Mucosa of rectum (tissue), 2 donors: ENCODE measurements around the gene SPHK1.

ENCODE experiments used
- H3K27ac ChIP-seq, 2 donors: one replicate each; pipeline ENCODE4 v1.7.0; 2013; ENCODE audit warnings: inconsistent platforms in 2 of 2, low read depth in 2 of 2, low read length in 2 of 2
- H3K27me3 ChIP-seq, 2 donors: one replicate each; pipeline ENCODE4 v1.7.0; 2013; ENCODE audit warnings: low read length in 2 of 2; ENCODE audit not compliant: control insufficient read depth in 2 of 2, insufficient read depth in 2 of 2
- H3K36me3 ChIP-seq, 2 donors: one replicate each; pipeline ENCODE4 v1.7.0; 2013; ENCODE audit warnings: low read length in 2 of 2; ENCODE audit not compliant: control insufficient read depth in 2 of 2, insufficient read depth in 2 of 2
- H3K4me1 ChIP-seq, 2 donors: one replicate each; pipeline ENCODE4 v1.7.0; 2013; ENCODE audit warnings: low read length in 2 of 2, mild to moderate bottlenecking in 1 of 2; ENCODE audit not compliant: control insufficient read depth in 2 of 2, insufficient read depth in 2 of 2
- H3K4me3 ChIP-seq, 2 donors: one replicate each; pipeline ENCODE4 v1.7.0; 2013; ENCODE audit warnings: low read length in 2 of 2
- H3K9ac ChIP-seq, 2 donors: one replicate each; pipeline ENCODE4 v1.7.0; 2013; ENCODE audit warnings: low read length in 2 of 2, low read depth in 1 of 2, mild to moderate bottlenecking in 1 of 2
- H3K9me3 ChIP-seq, 2 donors: one replicate each; pipeline ENCODE4 v1.7.0; 2013; ENCODE audit warnings: low read length in 2 of 2; ENCODE audit not compliant: control insufficient read depth in 2 of 2
- donor health status: healthy.
- donor health status: Normal muscosa, but diverticular disease.

Gene SPHK1

GRCh38 chr17:76383546-76384221, 725 bp upstream of the SPHK1 start:
- Histone ChIP-seq H3K27me3 (peaks cover 0 to 2% of the 10 kb centered on the region in 2 donors), H3K27ac (peak overlapping the region; percentile 48 to 56), H3K9me3 (no peaks in the 10 kb centered on the region), H3K4me3 (peak overlapping the region; percentile 67 to 69), H3K9ac (peak overlapping the region; percentile 56 to 63), H3K4me1 (peaks cover 27 to 32% of the 10 kb centered on the region in 2 donors), H3K36me3 (no peaks in the 10 kb centered on the region)

DNA sequence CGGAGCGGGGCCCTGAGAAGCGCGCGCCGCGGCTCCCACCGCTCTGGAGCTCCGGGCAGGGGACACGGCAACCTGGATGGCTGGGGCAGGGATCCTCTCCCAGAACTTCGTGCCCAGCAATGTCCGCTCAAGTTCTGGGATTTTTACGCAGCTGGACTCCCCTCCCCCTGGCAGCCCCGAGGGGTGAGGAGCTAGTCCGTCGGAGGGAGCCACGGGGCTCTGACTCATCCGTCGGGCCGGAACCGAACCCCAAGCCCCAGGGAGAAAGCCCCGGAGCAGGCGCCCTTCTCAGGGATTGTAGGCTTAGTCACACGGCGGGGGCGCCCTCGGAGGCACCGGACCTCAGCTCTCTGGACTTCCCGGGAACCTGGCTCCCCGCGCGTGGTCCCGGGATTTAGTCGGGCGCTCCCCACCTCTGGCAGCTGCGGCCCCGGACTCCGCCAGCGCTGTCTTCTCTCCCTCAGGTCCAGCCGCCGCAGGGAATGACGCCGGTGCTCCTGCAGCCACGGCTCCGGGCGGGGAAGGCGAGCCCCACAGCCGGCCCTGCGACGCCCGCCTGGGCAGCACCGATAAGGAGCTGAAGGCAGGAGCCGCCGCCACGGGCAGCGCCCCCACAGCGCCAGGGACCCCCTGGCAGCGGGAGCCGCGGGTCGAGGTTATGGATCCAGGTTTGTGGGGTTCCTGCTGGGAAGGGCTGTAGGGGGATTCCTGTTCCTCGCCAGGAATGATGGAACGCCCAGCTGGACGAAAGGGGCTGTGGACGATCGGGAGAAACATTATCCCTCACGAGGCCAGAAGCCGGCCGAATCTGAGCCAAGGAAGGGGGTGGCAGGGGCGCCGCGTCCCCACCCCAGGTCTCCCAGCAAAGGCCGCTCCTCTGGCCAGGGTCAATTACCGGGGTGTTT, 830 bp downstream of the SPHK1 start:
- Histone ChIP-seq H3K27me3 (peaks cover 0 to 2% of the 10 kb centered on the region in 2 donors), H3K9ac (peak overlapping the region; percentile 14 to 68), H3K9me3 (no peaks in the 10 kb centered on the region), H3K4me3 (peak overlapping the region; percentile 67 to 70), H3K36me3 (no peaks in the 10 kb centered on the region), H3K4me1 (peaks cover 27 to 32% of the 10 kb centered on the region in 2 donors), H3K27ac (no peak overlapping the region)

GRCh38 chr17:76385892-76386786, 1.7 kb downstream of the SPHK1 start:
- Histone ChIP-seq H3K9ac (peak overlapping the region; percentile 14 to 68), H3K4me1 (peaks cover 27 to 32% of the 10 kb centered on the region in 2 donors), H3K9me3 (no peaks in the 10 kb centered on the region), H3K27ac (no peak overlapping the region), H3K4me3 (peak overlapping the region; percentile 67 to 70), H3K27me3 (peaks cover 0 to 2% of the 10 kb centered on the region in 2 donors), H3K36me3 (peaks cover 0 to 3% of the 10 kb centered on the region in 2 donors)

GRCh38 chr17:76386966-76387765, 2.8 kb downstream of the SPHK1 start:
- Histone ChIP-seq H3K9me3 (no peaks in the 10 kb centered on the region), H3K36me3 (peaks cover 3 to 4% of the 10 kb centered on the region in 2 donors), H3K4me1 (peaks cover 27 to 32% of the 10 kb centered on the region in 2 donors), H3K4me3 (no peak overlapping the region), H3K27me3 (peaks cover 0 to 2% of the 10 kb centered on the region in 2 donors), H3K27ac (no peak overlapping the region), H3K9ac (no peak overlapping the region)

GRCh38 chr17:76388966-76389888, 4.8 kb downstream of the SPHK1 start:
- Histone ChIP-seq H3K4me3 (no peak overlapping the region), H3K36me3 (peaks cover 7 to 13% of the 10 kb centered on the region in 2 donors), H3K4me1 (peaks cover 16 to 19% of the 10 kb centered on the region in 2 donors), H3K27me3 (no peaks in the 10 kb centered on the region), H3K9ac (no peak overlapping the region), H3K9me3 (no peaks in the 10 kb centered on the region), H3K27ac (no peak overlapping the region)

- Histone ChIP-seq H3K9ac (no peak overlapping the region), H3K4me3 (no peak overlapping the region), H3K27me3 (no peaks in the 10 kb centered on the region), H3K27ac (no peak overlapping the region), H3K36me3 (peaks cover 10 to 14% of the 10 kb centered on the region in 2 donors), H3K9me3 (no peaks in the 10 kb centered on the region), H3K4me1 (peaks cover 12 to 13% of the 10 kb centered on the region in 2 donors)
These were observed 5.6 kb downstream of the SPHK1 start for GRCh38 chr17:76390003-76390421.

GRCh38 chr17:76391200-76391715, 6.8 kb downstream of the SPHK1 start:
- Histone ChIP-seq H3K4me1 (peaks cover under 1% of the 10 kb centered on the region in 2 donors), H3K36me3 (peaks cover 16 to 24% of the 10 kb centered on the region in 2 donors), H3K27me3 (no peaks in the 10 kb centered on the region), H3K9me3 (no peaks in the 10 kb centered on the region), H3K27ac (no peak overlapping the region), H3K9ac (no peak overlapping the region), H3K4me3 (no peak overlapping the region)

DNA sequence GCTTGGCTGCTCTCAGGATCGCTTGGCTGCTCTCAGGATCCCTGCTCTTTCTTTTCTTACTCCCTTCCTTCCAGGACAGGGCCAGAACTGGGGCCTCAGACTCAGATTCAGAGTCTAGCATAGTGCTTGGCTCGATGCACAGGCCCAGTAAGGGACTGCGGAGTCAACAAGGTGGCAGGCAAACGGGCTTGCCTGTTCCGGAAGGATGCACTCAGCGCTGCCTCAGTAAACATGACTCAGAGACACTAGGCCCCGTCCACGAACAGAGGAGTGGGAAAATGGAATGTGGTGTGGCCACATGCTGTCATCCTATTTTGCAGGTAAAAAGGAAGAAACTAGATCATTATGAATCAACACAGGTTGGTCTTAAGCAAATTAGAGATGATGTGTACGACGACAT, 9.8 kb downstream of the SPHK1 start:
- H3K27me3 ChIP-seq, result no peaks in the 10 kb centered on the region
- no peaks in the 10 kb centered on the region for H3K9me3 ChIP-seq
- no peak overlapping the region for H3K9ac ChIP-seq
- H3K4me3 ChIP-seq, result no peak overlapping the region
- peaks cover 39 to 46% of the 10 kb centered on the region in 2 donors for H3K36me3 ChIP-seq
- no peak overlapping the region for H3K27ac ChIP-seq
- no peaks in the 10 kb centered on the region for H3K4me1 ChIP-seq
